B cell (primary cell): ENCODE results near the gene DCUN1D3.

Experiments used
- CTCF ChIP-seq: fragments of 200-600 bp; IDR thresholded peaks from one replicate; pipeline ENCODE4 v1.8.0; 2022; ENCODE audit warnings: antibody characterized with exemption, mild to moderate bottlenecking
- EZH2 ChIP-seq: IDR thresholded peaks from 2 replicates; pipeline ENCODE4 v1.6.1; 2012; ENCODE audit warnings: borderline replicate concordance, low read depth, mild to moderate bottlenecking, moderate library complexity, low read length; ENCODE audit not compliant: insufficient read depth, poor library complexity, severe bottlenecking

DNA sequence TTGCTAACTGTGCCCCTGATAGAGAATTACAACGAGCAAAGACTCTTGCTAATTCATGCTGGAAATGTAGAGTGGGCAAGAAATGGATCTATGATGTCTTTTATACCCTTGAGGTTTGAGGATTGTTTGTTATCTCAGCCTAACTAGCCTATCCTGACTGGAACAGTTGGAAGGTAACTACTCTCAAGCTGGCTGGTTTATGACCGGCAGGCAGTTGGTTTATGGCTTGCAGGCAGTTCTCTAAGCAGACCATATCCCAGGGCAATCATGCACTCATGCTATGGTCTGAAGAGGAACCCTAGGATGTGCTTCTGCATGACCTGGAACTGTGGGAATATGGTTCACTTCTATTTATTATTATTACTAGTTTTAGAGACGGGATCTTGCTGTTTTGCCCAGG lies 49.5 kb upstream of the DCUN1D3 start:
- TF ChIP-seq CTCF (no peak), EZH2 (no peak)
